GM23338 (cell line): ENCODE measurements around the gene CRTC1. TPM values are rescaled to one million over a fixed set of nuclear protein-coding genes. Genes with fewer than 3 reads are reported as not detected.

Source experiments
- ATAC-seq: fragments of 200-7000 bp; cut with Tn5 transposase; 3 replicates; pipeline ENCODE4 v1.9.1; 2020
- DNase-seq: peaks from one replicate; pipeline ENCODE4 v3.0.0-alpha.2; 2015; ENCODE audit warnings: low spot score
- H2AFZ ChIP-seq: fragments of 200-600 bp; sonication (generic); 2 replicates; pipeline ENCODE4 v1.8.0; 2016; ENCODE audit warnings: antibody characterized with exemption, mild to moderate bottlenecking, moderate library complexity
- H3F3A ChIP-seq: fragments of 200-600 bp; sonication (generic); replicated peaks from 2 replicates; pipeline ENCODE4 v1.8.0; 2017; ENCODE audit warnings: antibody characterized with exemption, mixed run types, low read depth
- H3K27ac ChIP-seq: fragments of 200-600 bp; sonication (generic); 2 replicates; pipeline ENCODE4 v1.6.1; 2016; ENCODE audit warnings: low read depth
- H3K27me3 ChIP-seq: fragments of 200-600 bp; sonication (generic); 2 replicates; pipeline ENCODE4 v1.8.0; 2016; ENCODE audit warnings: mild to moderate bottlenecking, mixed run types, moderate library complexity; ENCODE audit not compliant: insufficient read depth
- H3K36me3 ChIP-seq: fragments of 200-600 bp; sonication (generic); 2 replicates; pipeline ENCODE4 v1.8.0; 2016; ENCODE audit warnings: mild to moderate bottlenecking; ENCODE audit not compliant: insufficient read depth
- H3K4me1 ChIP-seq: fragments of 200-600 bp; sonication (generic); 2 replicates; pipeline ENCODE4 v1.8.0; 2016; ENCODE audit warnings: mild to moderate bottlenecking, moderate library complexity; ENCODE audit not compliant: insufficient read depth
- H3K4me2 ChIP-seq: fragments of 200-600 bp; sonication (generic); 2 replicates; pipeline ENCODE4 v1.7.1; 2017; ENCODE audit warnings: mixed run types
- H3K4me3 ChIP-seq: fragments of 200-600 bp; sonication (generic); 2 replicates; pipeline ENCODE4 v1.6.1; 2016; ENCODE audit warnings: mixed run types
- H3K79me2 ChIP-seq: fragments of 200-600 bp; sonication (generic); replicated peaks from 2 replicates; pipeline ENCODE4 v1.8.0; 2017; ENCODE audit warnings: mild to moderate bottlenecking; ENCODE audit not compliant: insufficient read depth
- H3K9me2 ChIP-seq: fragments of 200-600 bp; sonication (generic); 2 replicates; pipeline ENCODE4 v1.8.0; 2017; ENCODE audit not compliant: insufficient read depth
- H4K20me1 ChIP-seq: fragments of 200-600 bp; sonication (generic); replicated peaks from 2 replicates; pipeline ENCODE4 v1.8.0; 2017; ENCODE audit warnings: mild to moderate bottlenecking; ENCODE audit not compliant: insufficient read depth
- H3K27ac Mint-ChIP-seq: 2 replicates; pipeline ENCODE4 v1.8.0; 2020; ENCODE audit warnings: inconsistent platforms, mild to moderate bottlenecking, moderate library complexity, mixed read lengths
- H3K27me3 Mint-ChIP-seq: 3 replicates; pipeline ENCODE4 v1.8.0; 2022; ENCODE audit warnings: low read depth, mild to moderate bottlenecking, moderate library complexity, mixed read lengths, inconsistent platforms; ENCODE audit not compliant: insufficient read depth, poor library complexity
- H3K36me3 Mint-ChIP-seq: 3 replicates; pipeline ENCODE4 v1.8.0; 2021; ENCODE audit warnings: low read depth, mild to moderate bottlenecking, inconsistent platforms, moderate library complexity, mixed read lengths
- H3K4me1 Mint-ChIP-seq: 3 replicates; pipeline ENCODE4 v1.8.0; 2020; ENCODE audit warnings: mild to moderate bottlenecking, inconsistent platforms, mixed read lengths
- H3K4me3 Mint-ChIP-seq: 3 replicates; pipeline ENCODE4 v1.8.0; 2021; ENCODE audit warnings: moderate library complexity, mild to moderate bottlenecking, inconsistent platforms, mixed read lengths
- H3K9me3 Mint-ChIP-seq: 3 replicates; pipeline ENCODE4 v1.8.0; 2020; ENCODE audit warnings: moderate library complexity, mild to moderate bottlenecking, inconsistent platforms, mixed read lengths
- CREB1 ChIP-seq: fragments of 250-450 bp; sonication (Bioruptor Pico); IDR thresholded peaks from 2 replicates; pipeline ENCODE4 v1.5.0; 2020; ENCODE audit warnings: low read depth, mild to moderate bottlenecking, moderate library complexity
- CTCF ChIP-seq, 2 experiments: fragments of 200-600 bp in 1 of 2; sonication (generic) in 1 of 2; conservative IDR thresholded peaks; 2 replicates each; pipeline versions ENCODE4 v1.5.1 to v1.6.1; 2016 to 2017; ENCODE audit warnings: antibody characterized with exemption in 2 of 2, low read depth in 2 of 2, mild to moderate bottlenecking in 2 of 2, moderate library complexity in 1 of 2
- ETS1 ChIP-seq: IDR thresholded peaks from 2 replicates; pipeline ENCODE4 v1.6.1; 2016; ENCODE audit warnings: antibody characterized with exemption
- EZH2 ChIP-seq: fragments of 200-600 bp; sonication (generic); IDR thresholded peaks from one replicate; pipeline ENCODE4 v1.8.0; 2017; ENCODE audit warnings: antibody characterized with exemption, mild to moderate bottlenecking, low read depth; ENCODE audit not compliant: unreplicated experiment
- JUNB ChIP-seq: IDR thresholded peaks from one replicate; pipeline ENCODE4 v1.6.1; 2016; ENCODE audit warnings: antibody characterized with exemption; ENCODE audit not compliant: unreplicated experiment
- NANOG ChIP-seq: IDR thresholded peaks from 2 replicates; pipeline ENCODE4 v1.6.1; 2016; ENCODE audit warnings: antibody characterized with exemption, borderline replicate concordance
- POLR2AphosphoS5 ChIP-seq: IDR thresholded peaks from 2 replicates; pipeline ENCODE4 v1.6.1; 2016; ENCODE audit warnings: antibody characterized with exemption, low read depth
- REST ChIP-seq: IDR thresholded peaks from one replicate; pipeline ENCODE4 v1.6.1; 2018; ENCODE audit warnings: antibody characterized with exemption; ENCODE audit not compliant: unreplicated experiment
- STAT1 ChIP-seq: IDR thresholded peaks from one replicate; pipeline ENCODE4 v1.6.1; 2016; ENCODE audit warnings: antibody characterized with exemption; ENCODE audit not compliant: unreplicated experiment
- ZNF114 ChIP-seq: fragments of 250-450 bp; sonication (Bioruptor Pico); IDR thresholded peaks from 2 replicates; pipeline ENCODE4 v1.5.0; 2020; ENCODE audit warnings: mild to moderate bottlenecking, moderate library complexity
- polyA plus RNA-seq: library from polyadenylated mRNA; unstranded; fragments of >200 nt; fragmentation: Nextera tagmentation; extraction: Ambion mirVana; gene quantifications from 2 replicates; pipeline ENCODE4 v1.2.1, GENCODE V29; 2016
- total RNA-seq: library from RNA; depleted of rRNA; stranded (reverse); fragments of >200 nt; shearing (Covaris generic); gene quantifications from 2 replicates; pipeline ENCODE4 v1.2.3, GENCODE V29; 2014

CRTC1 gene
- total and polyA plus RNA-seq, 2 experiments from 2014 or later = 5.4 to 8.4 TPM

GRCh38 chr19:18718015-18718526 is 34.6 kb downstream of the CRTC1 start:
- Histone ChIP-seq H2AFZ (no peak overlapping the region), H3F3A (no peaks in the 10 kb centered on the region), H4K20me1 (no peaks in the 10 kb centered on the region; the same call in 1 of the 2 replicates), H3K27me3 (no peaks in the 10 kb centered on the region), H3K36me3 (no peaks in the 10 kb centered on the region), H3K4me2 (no peak overlapping the region), H3K9me2 (no peaks in the 10 kb centered on the region), H3K79me2 (no peaks in the 10 kb centered on the region; the same call in 1 of the 2 replicates), H3K4me1 (no peaks in the 10 kb centered on the region), H3K27ac (no peak overlapping the region), H3K4me3 (no peak overlapping the region)
- Mint-ChIP-seq H3K4me3 (no peak overlapping the region), H3K4me1 (peaks cover 10% of the 10 kb centered on the region), H3K27ac (no peak overlapping the region), H3K9me3 (no peaks in the 10 kb centered on the region), H3K27me3 (peaks cover 25% of the 10 kb centered on the region), H3K36me3 (peaks cover 5% of the 10 kb centered on the region; the same call in 1 of the 3 replicates)
- DNase-seq = no peak
- no peak for ATAC-seq
- TF ChIP-seq ZNF114 (CRISPR knock-in tag) = no peak
- TF ChIP-seq CTCF (conservative IDR thresholded peaks at IDR 0.05; ENCODE audit: low read depth in 2 of 2) = no peak
- TF ChIP-seq ETS1 = no peak

- Mint-ChIP-seq H3K4me3 (no peak overlapping the region; the same call in 2 of the 3 replicates), H3K27me3 (peaks cover 23% of the 10 kb centered on the region), H3K9me3 (no peaks in the 10 kb centered on the region), H3K36me3 (peaks cover 5% of the 10 kb centered on the region; the same call in 1 of the 3 replicates), H3K4me1 (peaks cover 10% of the 10 kb centered on the region), H3K27ac (no peak overlapping the region)
- ATAC-seq (no peak), DNase-seq (no peak)
- Histone ChIP-seq H3K79me2 (no peaks in the 10 kb centered on the region; the same call in 1 of the 2 replicates), H3K4me3 (no peak overlapping the region), H3F3A (no peaks in the 10 kb centered on the region), H3K36me3 (no peaks in the 10 kb centered on the region), H3K27ac (no peak overlapping the region), H4K20me1 (no peaks in the 10 kb centered on the region; the same call in 1 of the 2 replicates), H3K27me3 (no peaks in the 10 kb centered on the region), H3K9me2 (no peaks in the 10 kb centered on the region), H2AFZ (no peak overlapping the region), H3K4me2 (no peak overlapping the region), H3K4me1 (no peaks in the 10 kb centered on the region)
- no peak for TF ChIP-seq STAT1
- no peak for TF ChIP-seq REST
- TF ChIP-seq POLR2AphosphoS5 = no peak
- TF ChIP-seq EZH2 = no peak
- no peak for TF ChIP-seq ETS1
- TF ChIP-seq ZNF114 (CRISPR knock-in tag) = no peak
- TF ChIP-seq JUNB = no peak
- TF ChIP-seq CREB1 = no peak
- no peak for TF ChIP-seq NANOG
- TF ChIP-seq CTCF (conservative IDR thresholded peaks at IDR 0.05; ENCODE audit: low read depth in 2 of 2) = no peak
These were observed 35.5 kb downstream of the CRTC1 start for GRCh38 chr19:18718846-18719458.
